HepG2 (cell line): Measurements from ENCODE around the gene PPOX. TPM values are rescaled to one million over a fixed set of nuclear protein-coding genes. Genes with fewer than 3 reads are reported as not detected.

Experiments
- ARNT2 ChIP-seq: sonication (generic); formaldehyde crosslinking; IDR thresholded peaks from 2 replicates; pipeline ENCODE4 v1.8.0; 2022; ENCODE audit warnings: mild to moderate bottlenecking, low read depth, missing genetic modification reagents, moderate library complexity
- BATF2 ChIP-seq: sonication (generic); formaldehyde crosslinking; IDR thresholded peaks from 2 replicates; pipeline ENCODE4 v1.8.0; 2022; ENCODE audit warnings: mild to moderate bottlenecking, missing genetic modification reagents, moderate library complexity
- BCL6 ChIP-seq: IDR thresholded peaks from 2 replicates; pipeline ENCODE4 v1.6.1; 2016; ENCODE audit warnings: missing genetic modification reagents, missing compliant biosample characterization
- CBX1 ChIP-seq: IDR thresholded peaks from one replicate; pipeline ENCODE4 v1.6.1; 2016; ENCODE audit warnings: antibody characterized with exemption, low read depth
- CHD4 ChIP-seq: fragments of 200-600 bp; sonication (generic); IDR thresholded peaks from 2 replicates; pipeline ENCODE4 v1.7.0; 2017; ENCODE audit warnings: mild to moderate bottlenecking, low read length, borderline replicate concordance
- DBP ChIP-seq: sonication (generic); formaldehyde crosslinking; IDR thresholded peaks from 2 replicates; pipeline ENCODE4 v1.4.0; 2020; ENCODE audit warnings: missing genetic modification reagents; ENCODE audit errors: not compliant biosample characterization
- DNMT3B ChIP-seq: conservative IDR thresholded peaks from 2 replicates; pipeline ENCODE4 v1.6.1; 2016; ENCODE audit warnings: missing biosample characterization, control low read depth
- ELF1 ChIP-seq: sonication (generic); formaldehyde crosslinking; IDR thresholded peaks from 2 replicates; pipeline ENCODE4 v1.4.0; 2020; ENCODE audit warnings: missing genetic modification reagents
- ESRRA ChIP-seq: sonication (generic); formaldehyde crosslinking; IDR thresholded peaks from 2 replicates; pipeline ENCODE4 v1.5.1; 2020; ENCODE audit warnings: mild to moderate bottlenecking, low read depth, missing genetic modification reagents
- FOSL2 ChIP-seq: sonication (generic); formaldehyde crosslinking; IDR thresholded peaks from 2 replicates; pipeline ENCODE4 v1.4.0; 2020; ENCODE audit warnings: missing genetic modification reagents
- HBP1 ChIP-seq: IDR thresholded peaks from 2 replicates; pipeline ENCODE4 v1.6.1; 2016; ENCODE audit warnings: low read depth, control low read depth
- JDP2 ChIP-seq: sonication (generic); formaldehyde crosslinking; IDR thresholded peaks from 2 replicates; pipeline ENCODE4 v1.8.1; 2022; ENCODE audit warnings: missing genetic modification reagents, borderline replicate concordance
- KDM1A ChIP-seq: IDR thresholded peaks from 2 replicates; pipeline ENCODE4 v1.6.1; 2016; ENCODE audit warnings: missing compliant biosample characterization
- MIER3 ChIP-seq: IDR thresholded peaks from 2 replicates; pipeline ENCODE4 v1.6.1; 2016; ENCODE audit warnings: missing compliant biosample characterization, borderline replicate concordance
- NONO ChIP-seq, 2 experiments: fragments of 450-650 bp in 1 of 2; sonication (generic) in 1 of 2; formaldehyde crosslinking in 1 of 2; IDR thresholded peaks in 1 of 2; conservative IDR thresholded peaks in 1 of 2; 2 replicates each; pipeline versions ENCODE4 v1.6.1 to v1.8.0; 2017 to 2022; ENCODE audit warnings: mild to moderate bottlenecking in 1 of 2, missing genetic modification reagents in 1 of 2, moderate library complexity in 1 of 2
- NR2F2 ChIP-seq: IDR thresholded peaks from 2 replicates; pipeline ENCODE4 v1.6.1; 2012; ENCODE audit warnings: low read depth, inconsistent platforms, borderline replicate concordance
- SALL1 ChIP-seq: sonication (generic); formaldehyde crosslinking; IDR thresholded peaks from 2 replicates; pipeline ENCODE4 v1.8.0; 2022; ENCODE audit warnings: mild to moderate bottlenecking, missing genetic modification reagents
- SMARCE1 ChIP-seq: fragments of 450-650 bp; IDR thresholded peaks from 2 replicates; pipeline ENCODE4 v1.6.1; 2017; ENCODE audit warnings: borderline replicate concordance
- WIZ ChIP-seq: sonication (generic); formaldehyde crosslinking; IDR thresholded peaks from 2 replicates; pipeline ENCODE4 v1.5.1; 2020; ENCODE audit warnings: mild to moderate bottlenecking, missing genetic modification reagents
- ZFP91 ChIP-seq: sonication (generic); formaldehyde crosslinking; IDR thresholded peaks from 2 replicates; pipeline ENCODE4 v1.9.0; 2022; ENCODE audit warnings: missing genetic modification reagents, mild to moderate bottlenecking, borderline replicate concordance
- ZFX ChIP-seq: sonication (generic); formaldehyde crosslinking; IDR thresholded peaks from 2 replicates; pipeline ENCODE4 v1.4.0; 2020; ENCODE audit warnings: mild to moderate bottlenecking, low read depth, missing genetic modification reagents, moderate library complexity
- ZNF260 ChIP-seq: sonication (generic); formaldehyde crosslinking; IDR thresholded peaks from 2 replicates; pipeline ENCODE4 v1.4.0; 2020; ENCODE audit warnings: missing genetic modification reagents, low read depth, mild to moderate bottlenecking, borderline replicate concordance
- ZNF670 ChIP-seq: sonication (generic); formaldehyde crosslinking; IDR thresholded peaks from 2 replicates; pipeline ENCODE4 v1.8.0; 2022; ENCODE audit warnings: mild to moderate bottlenecking, missing genetic modification reagents, borderline replicate concordance
- polyA plus RNA-seq, 8 experiments: library from polyadenylated mRNA; depleted of rRNA in 3 of 8; stranded (reverse) in 7 of 8; unstranded in 1 of 8; fragments of >200 nt; fragmentation: Illumina TruSeq in 4 of 8; extraction: Trizol in 4 of 8; gene quantifications; 2 replicates each; pipeline versions ENCODE4 v1.2.1 to v1.2.3, GENCODE V29; 2011 to 2016; ENCODE audit warnings: low read depth in 4 of 8, missing spikeins in 1 of 8, mixed read lengths in 1 of 8; ENCODE audit not compliant: insufficient read depth in 1 of 8
- total RNA-seq, 5 experiments: library from RNA; depleted of rRNA; stranded (reverse); fragments of >200 nt; fragmentation: Illumina TruSeq; extraction: Trizol; gene quantifications; 2 replicates each; pipeline ENCODE4 v1.2.3, GENCODE V29; 2016; ENCODE audit warnings: low read depth in 1 of 5

Gene PPOX
- total and polyA plus RNA-seq, 2 of the 13 experiments (the other 11 are each of a cell fraction or from before 2014, with no cell fraction given), result 15.5 to 27.7 TPM

- TF ChIP-seq NR2F2, result no peak
- no peak for TF ChIP-seq ESRRA (CRISPR knock-in tag)
- TF ChIP-seq NONO (IDR thresholded peaks at IDR 0.05), result no peak
- TF ChIP-seq NONO (CRISPR knock-in tag; conservative IDR thresholded peaks at IDR 0.05), result peak; percentile 75
- TF ChIP-seq BATF2 (CRISPR knock-in tag), result no peak; the same call in 1 of the 2 replicates
- no peak for TF ChIP-seq CBX1
- no peak; the same call in 1 of the 2 replicates for TF ChIP-seq DNMT3B (CRISPR knock-in tag)
- TF ChIP-seq SALL1 (CRISPR knock-in tag), result peak; percentile 65
- no peak for TF ChIP-seq SMARCE1
- no peak for TF ChIP-seq ZFX (CRISPR knock-in tag)
- no peak for TF ChIP-seq KDM1A (CRISPR knock-in tag)
- peak; percentile 77; the same call in 1 of the 2 replicates for TF ChIP-seq ARNT2 (CRISPR knock-in tag)
- no peak for TF ChIP-seq FOSL2 (CRISPR knock-in tag)
- peak; percentile 98 for TF ChIP-seq ELF1
- no peak for TF ChIP-seq CHD4
- peak; percentile 72 for TF ChIP-seq ZFP91
- TF ChIP-seq HBP1 (CRISPR knock-in tag), result peak; percentile 91
- TF ChIP-seq WIZ (CRISPR knock-in tag), result no peak
- TF ChIP-seq MIER3 (CRISPR knock-in tag), result peak; percentile 84; the same call in 1 of the 2 replicates
- TF ChIP-seq ZNF670, result no peak
- no peak; the same call in 1 of the 2 replicates for TF ChIP-seq BCL6 (CRISPR knock-in tag)
- TF ChIP-seq ZNF260 (CRISPR knock-in tag), result no peak
- TF ChIP-seq DBP, result no peak
- peak; percentile 32; the same call in 1 of the 2 replicates for TF ChIP-seq JDP2 (CRISPR knock-in tag)
Observed at GRCh38 chr1:161153682-161154337, 12.4 kb upstream of the PPOX start, which contains the start of gene UFC1 (continued).
